SK-N-SH (cell line): Measurements from ENCODE around the gene PMPCB. TPM values are rescaled to one million over a fixed set of nuclear protein-coding genes. Genes with fewer than 3 reads are reported as not detected.

Source experiments
- CTCF ChIA-PET: fragments of 300-600, 350-600 bp; formaldehyde crosslinking; extraction: SDS; loops from one replicate; lab custom pipeline; 2021; lab: Yijun Ruan, JAX
- POLR2A ChIA-PET: fragments of 350-600 bp; sonication (Branson Sonifier 250); formaldehyde crosslinking; extraction: SDS; loops from one replicate; lab custom pipeline; 2020; ENCODE audit warnings: antibody characterized with exemption, inconsistent platforms; lab: Yijun Ruan, JAX
- DNase-seq: peaks from one replicate; pipeline ENCODE4 v3.0.0; 2012
- H2AFZ ChIP-seq: fragments of 200-600 bp; sonication (generic); 2 replicates; pipeline ENCODE4 v1.8.1; 2016; ENCODE audit warnings: antibody characterized with exemption, mild to moderate bottlenecking, low read depth
- H3F3A ChIP-seq: fragments of 200-600 bp; sonication (generic); replicated peaks from 2 replicates; pipeline ENCODE3; 2016; ENCODE audit warnings: antibody characterized with exemption, mild to moderate bottlenecking; ENCODE audit not compliant: insufficient read depth
- H3K27ac ChIP-seq, 2 experiments: fragments of 200-500 bp in 1 of 2; fragments of 200-600 bp in 1 of 2; sonication (Bioruptor generic) in 1 of 2; sonication (generic), shearing (Covaris generic) in 1 of 2; 2 replicates each; pipeline versions ENCODE4 v1.5.1 to v1.6.1; 2014 to 2016; ENCODE audit warnings: low read depth in 2 of 2, inconsistent platforms in 1 of 2, low read length in 1 of 2, mild to moderate bottlenecking in 1 of 2, mixed read lengths in 1 of 2
- H3K27me3 ChIP-seq: fragments of 200-600 bp; sonication (generic), shearing (Covaris generic); 2 replicates; pipeline ENCODE4 v1.6.1; 2016; ENCODE audit warnings: mixed run types; ENCODE audit not compliant: insufficient read depth
- H3K36me3 ChIP-seq, 2 experiments: fragments of 200-500 bp in 1 of 2; fragments of 200-600 bp in 1 of 2; sonication (Bioruptor generic) in 1 of 2; sonication (generic) in 1 of 2; replicated peaks in 1 of 2; 2 replicates each; pipeline versions ENCODE3 to v1.5.1; 2014 to 2016; ENCODE audit warnings: low read length in 1 of 2, mild to moderate bottlenecking in 1 of 2; ENCODE audit not compliant: insufficient read depth in 2 of 2, control insufficient read depth in 1 of 2
- H3K4me1 ChIP-seq, 2 experiments: fragments of 200-500 bp in 1 of 2; fragments of 200-600 bp in 1 of 2; sonication (Bioruptor generic) in 1 of 2; sonication (generic), shearing (Covaris generic) in 1 of 2; 2 replicates each; pipeline versions ENCODE4 v1.5.1 to v1.6.1; 2014 to 2016; ENCODE audit warnings: low read depth in 1 of 2, low read length in 1 of 2, mixed run types in 1 of 2; ENCODE audit not compliant: insufficient read depth in 2 of 2, control insufficient read depth in 1 of 2
- H3K4me2 ChIP-seq: fragments of 200-600 bp; sonication (generic), shearing (Covaris generic); 2 replicates; pipeline ENCODE4 v1.6.1; 2017; ENCODE audit warnings: mixed run types
- H3K4me3 ChIP-seq, 2 experiments: fragments of 200-500 bp in 1 of 2; fragments of 200-600 bp in 1 of 2; sonication (Bioruptor generic) in 1 of 2; sonication (generic), shearing (Covaris generic) in 1 of 2; 2 replicates each; pipeline versions ENCODE4 v1.5.1 to v1.8.1; 2014 to 2016; ENCODE audit warnings: low read depth in 2 of 2, inconsistent platforms in 1 of 2, low read length in 1 of 2, mild to moderate bottlenecking in 1 of 2, mixed read lengths in 1 of 2, moderate library complexity in 1 of 2
- H3K79me2 ChIP-seq: fragments of 200-600 bp; sonication (generic); 2 replicates; pipeline ENCODE4 v1.8.1; 2017; ENCODE audit warnings: mild to moderate bottlenecking; ENCODE audit not compliant: insufficient read depth
- H3K9ac ChIP-seq: fragments of 200-600 bp; sonication (generic); 2 replicates; pipeline ENCODE4 v1.6.1; 2017; ENCODE audit warnings: mixed run types
- H3K9me2 ChIP-seq: fragments of 200-600 bp; sonication (generic); 2 replicates; pipeline ENCODE4 v1.6.1; 2017; ENCODE audit warnings: mixed run types
- H3K9me3 ChIP-seq: fragments of 200-600 bp; sonication (generic); 2 replicates; pipeline ENCODE4 v1.6.1; 2017; ENCODE audit warnings: mixed run types, mild to moderate bottlenecking, moderate library complexity
- H4K20me1 ChIP-seq: fragments of 200-600 bp; sonication (generic); 2 replicates; pipeline ENCODE4 v1.6.1; 2017; ENCODE audit warnings: mild to moderate bottlenecking, mixed run types; ENCODE audit not compliant: insufficient read depth
- EP300 ChIP-seq, 2 experiments: IDR thresholded peaks; 2 replicates each; pipeline versions ENCODE4 v1.4.0 to v1.6.1; 2012; ENCODE audit warnings: borderline replicate concordance in 1 of 2, low read depth in 1 of 2, low read length in 1 of 2
- FOSL2 ChIP-seq: IDR thresholded peaks from 2 replicates; pipeline ENCODE4 v1.4.0; 2012; ENCODE audit warnings: low read depth, mild to moderate bottlenecking, moderate library complexity, borderline replicate concordance
- FOXM1 ChIP-seq: IDR thresholded peaks from 2 replicates; pipeline ENCODE4 v1.4.0; 2012; ENCODE audit warnings: low read depth, mild to moderate bottlenecking
- IRF3 ChIP-seq: fragments of 150-350 bp; IDR thresholded peaks from 2 replicates; pipeline ENCODE4 v1.6.1; 2016; ENCODE audit warnings: mild to moderate bottlenecking, low read depth, low read length
- JUND ChIP-seq: IDR thresholded peaks from 2 replicates; pipeline ENCODE4 v1.4.0; 2012
- MEF2A ChIP-seq: IDR thresholded peaks from 2 replicates; pipeline ENCODE4 v1.4.0; 2012; ENCODE audit warnings: low read depth, borderline replicate concordance
- RCOR1 ChIP-seq: fragments of 150-350 bp; IDR thresholded peaks from 2 replicates; pipeline ENCODE4 v1.6.1; 2017; ENCODE audit warnings: antibody characterized with exemption, low read length
- REST ChIP-seq: IDR thresholded peaks from 2 replicates; pipeline ENCODE4 v1.6.1; 2012; ENCODE audit warnings: mild to moderate bottlenecking, low read depth, low read length, moderate library complexity
- TCF12 ChIP-seq: IDR thresholded peaks from 2 replicates; pipeline ENCODE4 v1.4.0; 2012
- TEAD4 ChIP-seq: IDR thresholded peaks from 2 replicates; pipeline ENCODE4 v1.4.0; 2012; ENCODE audit warnings: mild to moderate bottlenecking, borderline replicate concordance; ENCODE audit not compliant: insufficient read depth
- USF2 ChIP-seq: fragments of 150-350 bp; IDR thresholded peaks from 2 replicates; pipeline ENCODE4 v1.6.1; 2017; ENCODE audit warnings: antibody characterized with exemption, low read length, low read depth, borderline replicate concordance
- YY1 ChIP-seq: IDR thresholded peaks from 2 replicates; pipeline ENCODE4 v1.4.0; 2012; ENCODE audit warnings: low read depth, mild to moderate bottlenecking
- ZBTB33 ChIP-seq: IDR thresholded peaks from 2 replicates; pipeline ENCODE4 v1.4.0; 2012; ENCODE audit warnings: low read depth, borderline replicate concordance
- WGBS: methylation state at CpG from one replicate; pipeline ENCODE4 v1.1.6; 2017; ENCODE audit warnings: low lambda C conversion rate; 5-methylcytosine and 5-hydroxymethylcytosine counted together
- polyA plus RNA-seq, 3 experiments: library from polyadenylated mRNA; depleted of rRNA; stranded (reverse); fragments of >200 nt; gene quantifications; 2 replicates each; pipeline ENCODE4 v1.2.3, GENCODE V29; 2012

PMPCB gene
- polyA plus RNA-seq, 1 of the 3 experiments (the other 2 are of a cell fraction), result 116 TPM

GRCh38 chr7:103344453-103345149 is 47.4 kb downstream of the PMPCB start, which contains the start of gene DNAJC2 (continued):
- peak; percentile 71; the same call in 1 of the 2 replicates for TF ChIP-seq REST
- no peak for TF ChIP-seq FOSL2
- peak; percentile 37; the same call in 1 of the 2 replicates for TF ChIP-seq TCF12
- no peak; the same call in 1 of the 2 replicates for TF ChIP-seq USF2
- TF ChIP-seq RCOR1, result peak; percentile 84
- peak; percentile 42; the same call in 1 of the 2 replicates for TF ChIP-seq IRF3

- Histone ChIP-seq H3K27ac (no peak overlapping the region), H3K4me3 (no peak overlapping the region), H3K4me2 (no peak overlapping the region), H3K9me2 (no peaks in the 10 kb centered on the region), H3K9ac (no peak overlapping the region), H3K36me3 (peaks cover 6 to 17% of the 10 kb centered on the region in 2 experiments), H4K20me1 (peaks cover 27% of the 10 kb centered on the region), H3K4me1 (peaks cover 7 to 23% of the 10 kb centered on the region in 2 experiments; a peak in 2 of 4 replicates), H3K27me3 (no peaks in the 10 kb centered on the region), H3K79me2 (peaks cover 84% of the 10 kb centered on the region), H2AFZ (peak overlapping the region; percentile 92), H3K9me3 (no peaks in the 10 kb centered on the region), H3F3A (peaks cover 5% of the 10 kb centered on the region)
- DNase-seq, result no peak
- no peak for TF ChIP-seq MEF2A
- TF ChIP-seq ZBTB33, result no peak
- TF ChIP-seq JUND, result no peak
- no peak for TF ChIP-seq FOXM1
- no peak for TF ChIP-seq REST
- TF ChIP-seq EP300 (IDR thresholded peaks at IDR 0.05; ENCODE audit: borderline replicate concordance in 1 of 2, low read depth in 1 of 2, low read length in 1 of 2), result no peak
- no peak for TF ChIP-seq RCOR1
- no peak for TF ChIP-seq IRF3
- TF ChIP-seq YY1, result no peak
- no peak for TF ChIP-seq TEAD4
- ChIA-PET POLR2A (interaction anchor here (0.8 kb wide), 1 partner anchor 12 kb away, joined by 3 read pairs; no protein-coding TSS in a partner anchor), CTCF (no interaction called here)
- 93% methylated on average over 5 of the region's 5 CpGs for WGBS
Observed at GRCh38 chr7:103346396-103346795, 49.2 kb downstream of the PMPCB start.
